ENCODE data around the gene TXNDC8.

DNA sequence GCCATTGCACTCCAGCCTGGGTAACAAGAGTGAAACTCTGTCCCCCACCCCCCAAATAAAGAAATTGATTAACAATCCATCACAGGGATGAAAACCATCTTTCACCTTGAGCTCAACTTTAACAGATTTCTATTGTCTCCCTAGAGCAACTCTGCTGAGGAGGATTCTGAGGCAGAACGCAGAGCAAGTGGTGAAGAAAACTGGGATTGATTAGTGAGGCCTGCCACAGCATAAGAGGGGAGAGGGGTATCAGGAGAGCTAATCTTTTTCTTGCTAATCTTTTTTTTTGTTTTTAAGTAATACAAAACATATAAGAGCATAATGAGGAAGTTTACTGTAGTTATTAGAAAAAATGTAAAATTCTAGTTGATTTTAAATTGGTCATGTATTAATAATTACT lies 8.9 kb downstream of the TXNDC8 start:
- TF ChIP-seq POLR2AphosphoS5 (IDR thresholded peaks at IDR 0.05; ENCODE audit: low read depth) (no peak), EZH2phosphoT487 (IDR thresholded peaks at IDR 0.05; ENCODE audit: unreplicated experiment) (no peak), EZH2 (IDR thresholded peaks at IDR 0.05; ENCODE audit: low read depth, unreplicated experiment) (no peak), JUNB (IDR thresholded peaks at IDR 0.05; ENCODE audit: unreplicated experiment) (no peak), CREB1 (CRISPR knock-in tag; IDR thresholded peaks at IDR 0.05; ENCODE audit: low read depth) (no peak)
- TF ChIP-seq, protein P1, sequence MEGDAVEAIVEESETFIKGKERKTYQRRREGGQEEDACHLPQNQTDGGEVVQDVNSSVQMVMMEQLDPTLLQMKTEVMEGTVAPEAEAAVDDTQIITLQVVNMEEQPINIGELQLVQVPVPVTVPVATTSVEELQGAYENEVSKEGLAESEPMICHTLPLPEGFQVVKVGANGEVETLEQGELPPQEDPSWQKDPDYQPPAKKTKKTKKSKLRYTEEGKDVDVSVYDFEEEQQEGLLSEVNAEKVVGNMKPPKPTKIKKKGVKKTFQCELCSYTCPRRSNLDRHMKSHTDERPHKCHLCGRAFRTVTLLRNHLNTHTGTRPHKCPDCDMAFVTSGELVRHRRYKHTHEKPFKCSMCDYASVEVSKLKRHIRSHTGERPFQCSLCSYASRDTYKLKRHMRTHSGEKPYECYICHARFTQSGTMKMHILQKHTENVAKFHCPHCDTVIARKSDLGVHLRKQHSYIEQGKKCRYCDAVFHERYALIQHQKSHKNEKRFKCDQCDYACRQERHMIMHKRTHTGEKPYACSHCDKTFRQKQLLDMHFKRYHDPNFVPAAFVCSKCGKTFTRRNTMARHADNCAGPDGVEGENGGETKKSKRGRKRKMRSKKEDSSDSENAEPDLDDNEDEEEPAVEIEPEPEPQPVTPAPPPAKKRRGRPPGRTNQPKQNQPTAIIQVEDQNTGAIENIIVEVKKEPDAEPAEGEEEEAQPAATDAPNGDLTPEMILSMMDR (conservative IDR thresholded peaks at IDR 0.05; ENCODE audit: low read depth in 2 of 2): no peak
- TF ChIP-seq, protein P2, sequence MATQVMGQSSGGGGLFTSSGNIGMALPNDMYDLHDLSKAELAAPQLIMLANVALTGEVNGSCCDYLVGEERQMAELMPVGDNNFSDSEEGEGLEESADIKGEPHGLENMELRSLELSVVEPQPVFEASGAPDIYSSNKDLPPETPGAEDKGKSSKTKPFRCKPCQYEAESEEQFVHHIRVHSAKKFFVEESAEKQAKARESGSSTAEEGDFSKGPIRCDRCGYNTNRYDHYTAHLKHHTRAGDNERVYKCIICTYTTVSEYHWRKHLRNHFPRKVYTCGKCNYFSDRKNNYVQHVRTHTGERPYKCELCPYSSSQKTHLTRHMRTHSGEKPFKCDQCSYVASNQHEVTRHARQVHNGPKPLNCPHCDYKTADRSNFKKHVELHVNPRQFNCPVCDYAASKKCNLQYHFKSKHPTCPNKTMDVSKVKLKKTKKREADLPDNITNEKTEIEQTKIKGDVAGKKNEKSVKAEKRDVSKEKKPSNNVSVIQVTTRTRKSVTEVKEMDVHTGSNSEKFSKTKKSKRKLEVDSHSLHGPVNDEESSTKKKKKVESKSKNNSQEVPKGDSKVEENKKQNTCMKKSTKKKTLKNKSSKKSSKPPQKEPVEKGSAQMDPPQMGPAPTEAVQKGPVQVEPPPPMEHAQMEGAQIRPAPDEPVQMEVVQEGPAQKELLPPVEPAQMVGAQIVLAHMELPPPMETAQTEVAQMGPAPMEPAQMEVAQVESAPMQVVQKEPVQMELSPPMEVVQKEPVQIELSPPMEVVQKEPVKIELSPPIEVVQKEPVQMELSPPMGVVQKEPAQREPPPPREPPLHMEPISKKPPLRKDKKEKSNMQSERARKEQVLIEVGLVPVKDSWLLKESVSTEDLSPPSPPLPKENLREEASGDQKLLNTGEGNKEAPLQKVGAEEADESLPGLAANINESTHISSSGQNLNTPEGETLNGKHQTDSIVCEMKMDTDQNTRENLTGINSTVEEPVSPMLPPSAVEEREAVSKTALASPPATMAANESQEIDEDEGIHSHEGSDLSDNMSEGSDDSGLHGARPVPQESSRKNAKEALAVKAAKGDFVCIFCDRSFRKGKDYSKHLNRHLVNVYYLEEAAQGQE (IDR thresholded peaks at IDR 0.05; ENCODE audit: unreplicated experiment): no peak
- TF ChIP-seq, protein P3, sequence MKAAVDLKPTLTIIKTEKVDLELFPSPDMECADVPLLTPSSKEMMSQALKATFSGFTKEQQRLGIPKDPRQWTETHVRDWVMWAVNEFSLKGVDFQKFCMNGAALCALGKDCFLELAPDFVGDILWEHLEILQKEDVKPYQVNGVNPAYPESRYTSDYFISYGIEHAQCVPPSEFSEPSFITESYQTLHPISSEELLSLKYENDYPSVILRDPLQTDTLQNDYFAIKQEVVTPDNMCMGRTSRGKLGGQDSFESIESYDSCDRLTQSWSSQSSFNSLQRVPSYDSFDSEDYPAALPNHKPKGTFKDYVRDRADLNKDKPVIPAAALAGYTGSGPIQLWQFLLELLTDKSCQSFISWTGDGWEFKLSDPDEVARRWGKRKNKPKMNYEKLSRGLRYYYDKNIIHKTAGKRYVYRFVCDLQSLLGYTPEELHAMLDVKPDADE (IDR thresholded peaks at IDR 0.05): no peak
